Measurements from ENCODE around the gene OTP. TPM values are rescaled to one million over a fixed set of nuclear protein-coding genes. Genes with fewer than 3 reads are reported as not detected.

OTP gene
- total RNA-seq, 1 experiment from 2014 or later: not detected

GRCh38 chr5:77599679-77600078 lies 38.8 kb downstream of the OTP start:
- Histone ChIP-seq H3K9me3 (ENCODE audit: low read depth, low read length, poor library complexity, severe bottlenecking) (no peaks in the 10 kb centered on the region), H3K27ac (ENCODE audit: low read depth, low read length, poor library complexity, severe bottlenecking) (no peak overlapping the region), H3K27me3 (replicated peaks; ENCODE audit: insufficient read depth, low read depth, low read length, poor library complexity) (peaks cover 46% of the 10 kb centered on the region), H3K36me3 (ENCODE audit: insufficient read depth, low read length, poor library complexity, severe bottlenecking) (no peaks in the 10 kb centered on the region), H3K4me3 (ENCODE audit: low read depth, low read length, poor library complexity, severe bottlenecking) (no peak overlapping the region), H3K4me1 (ENCODE audit: insufficient read depth, low read length, poor library complexity, severe bottlenecking) (no peaks in the 10 kb centered on the region)
- ChIA-PET POLR2A (ENCODE audit: low non-redundant PET) (no interaction called here), CTCF (no interaction called here)
- no TSS peak for BruUV-seq (replicated peaks)
- intact Hi-C loops (cut with micrococcal nuclease; ENCODE audit: unreplicated experiment): no loop called here
- TF ChIP-seq EZH2 (IDR thresholded peaks at IDR 0.05; ENCODE audit: borderline replicate concordance, low read depth, low read length, poor library complexity, severe bottlenecking): no peak
- no peak for TF ChIP-seq CTCF (conservative IDR thresholded peaks at IDR 0.05; ENCODE audit: low read depth, low read length)
- DNase-seq (ENCODE audit: low spot score): no peak

- peak; percentile 4 for DNase-seq (ENCODE audit: low spot score)
- TF ChIP-seq EZH2 (IDR thresholded peaks at IDR 0.05; ENCODE audit: borderline replicate concordance, low read depth, low read length, poor library complexity, severe bottlenecking) (no peak), CTCF (conservative IDR thresholded peaks at IDR 0.05; ENCODE audit: low read depth, low read length) (no peak)
- Histone ChIP-seq H3K36me3 (ENCODE audit: insufficient read depth, low read length, poor library complexity, severe bottlenecking) (no peaks in the 10 kb centered on the region), H3K9me3 (ENCODE audit: low read depth, low read length, poor library complexity, severe bottlenecking) (no peaks in the 10 kb centered on the region), H3K4me1 (ENCODE audit: insufficient read depth, low read length, poor library complexity, severe bottlenecking) (no peaks in the 10 kb centered on the region), H3K4me3 (ENCODE audit: low read depth, low read length, poor library complexity, severe bottlenecking) (no peak overlapping the region), H3K27me3 (replicated peaks; ENCODE audit: insufficient read depth, low read depth, low read length, poor library complexity) (peaks cover 62% of the 10 kb centered on the region), H3K27ac (ENCODE audit: low read depth, low read length, poor library complexity, severe bottlenecking) (no peak overlapping the region)
- intact Hi-C loops (cut with micrococcal nuclease; ENCODE audit: unreplicated experiment): no loop called here
- POLR2A ChIA-PET (ENCODE audit: low non-redundant PET): no interaction called here
- CTCF ChIA-PET: no interaction called here
- BruUV-seq (replicated peaks): no TSS peak
These were observed 48.2 kb downstream of the OTP start for GRCh38 chr5:77590347-77590746.

- Histone ChIP-seq H3K9me3 (ENCODE audit: low read depth, low read length, poor library complexity, severe bottlenecking) (no peaks in the 10 kb centered on the region), H3K4me3 (ENCODE audit: low read depth, low read length, poor library complexity, severe bottlenecking) (no peak overlapping the region), H3K27me3 (replicated peaks; ENCODE audit: insufficient read depth, low read depth, low read length, poor library complexity) (peaks cover 60% of the 10 kb centered on the region), H3K27ac (ENCODE audit: low read depth, low read length, poor library complexity, severe bottlenecking) (no peak overlapping the region), H3K4me1 (ENCODE audit: insufficient read depth, low read length, poor library complexity, severe bottlenecking) (no peaks in the 10 kb centered on the region), H3K36me3 (ENCODE audit: insufficient read depth, low read length, poor library complexity, severe bottlenecking) (no peaks in the 10 kb centered on the region)
- intact Hi-C loops (cut with micrococcal nuclease; ENCODE audit: unreplicated experiment): no loop called here
- ChIA-PET CTCF (no interaction called here), POLR2A (ENCODE audit: low non-redundant PET) (no interaction called here)
- TF ChIP-seq EZH2 (IDR thresholded peaks at IDR 0.05; ENCODE audit: borderline replicate concordance, low read depth, low read length, poor library complexity, severe bottlenecking) (no peak), CTCF (conservative IDR thresholded peaks at IDR 0.05; ENCODE audit: low read depth, low read length) (no peak)
- BruUV-seq (replicated peaks): no TSS peak
- DNase-seq (ENCODE audit: low spot score): no peak
These were observed 50.3 kb downstream of the OTP start for GRCh38 chr5:77588175-77588574.

Measured in A673 (cell line).